RWPE2 (cell line): ENCODE data around the gene NRIP1.

ENCODE experiments used
- ATAC-seq: fragments of 200-7000 bp; cut with Tn5 transposase; 3 replicates; pipeline ENCODE4 v1.9.1; 2021; ENCODE audit warnings: low read depth
- DNase-seq: peaks from one replicate; pipeline ENCODE4 v3.0.0-alpha.2; 2020; ENCODE audit warnings: low spot score
- H3K27ac ChIP-seq: fragments of 450-650 bp; 2 replicates; pipeline ENCODE4 v1.5.1; 2017; ENCODE audit warnings: mild to moderate bottlenecking; ENCODE audit not compliant: poor library complexity, severe bottlenecking
- H3K27me3 ChIP-seq: fragments of 250-450 bp; sonication (Bioruptor Pico); 2 replicates; pipeline ENCODE4 v1.5.1; 2021; ENCODE audit warnings: mild to moderate bottlenecking, moderate library complexity; ENCODE audit not compliant: insufficient read depth, poor library complexity, severe bottlenecking
- H3K36me3 ChIP-seq: fragments of 250-450 bp; sonication (Bioruptor Pico); 2 replicates; pipeline ENCODE4 v1.5.1; 2020; ENCODE audit warnings: low read depth, mild to moderate bottlenecking, moderate library complexity
- H3K4me1 ChIP-seq: fragments of 250-450 bp; sonication (Bioruptor Pico); 2 replicates; pipeline ENCODE4 v1.5.1; 2021; ENCODE audit warnings: mild to moderate bottlenecking, moderate library complexity; ENCODE audit not compliant: insufficient read depth, poor library complexity, severe bottlenecking
- H3K4me3 ChIP-seq: fragments of 250-450 bp; sonication (Bioruptor Pico); 2 replicates; pipeline ENCODE4 v1.5.1; 2021; ENCODE audit warnings: mild to moderate bottlenecking, moderate library complexity; ENCODE audit not compliant: severe bottlenecking
- H3K9me3 ChIP-seq: fragments of 250-450 bp; sonication (Bioruptor Pico); 2 replicates; pipeline ENCODE4 v1.5.1; 2021; ENCODE audit warnings: mild to moderate bottlenecking, moderate library complexity; ENCODE audit not compliant: severe bottlenecking
- TF ChIP-seq, protein P1 (sequence below): fragments of 450-650 bp; IDR thresholded peaks from one replicate; pipeline ENCODE4 v1.5.1; 2017; ENCODE audit warnings: mild to moderate bottlenecking, moderate library complexity; ENCODE audit not compliant: poor library complexity, severe bottlenecking

Gene NRIP1

DNA sequence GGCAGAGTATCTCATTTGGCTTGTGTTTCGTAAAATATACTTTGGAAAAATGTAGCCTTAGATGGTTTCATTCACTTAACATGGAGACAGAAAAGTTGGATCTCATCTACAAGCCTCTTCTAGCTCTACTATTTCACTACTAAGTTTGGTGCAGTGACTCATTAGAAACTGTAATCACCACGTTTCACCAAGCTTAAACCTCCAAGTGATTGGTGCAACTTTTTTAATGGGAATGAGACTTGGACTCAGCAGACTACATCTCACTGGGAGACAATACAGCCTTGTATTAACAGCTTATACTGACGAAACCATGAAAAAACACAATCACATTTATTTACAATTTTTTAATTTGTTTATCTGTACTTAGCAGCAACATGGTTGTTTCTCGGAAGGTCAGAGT is 29.9 kb upstream of the NRIP1 start:
- no peaks in the 10 kb centered on the region for H3K9me3 ChIP-seq
- no peak overlapping the region for H3K27ac ChIP-seq
- H3K4me1 ChIP-seq: no peaks in the 10 kb centered on the region
- TF ChIP-seq, protein P1, sequence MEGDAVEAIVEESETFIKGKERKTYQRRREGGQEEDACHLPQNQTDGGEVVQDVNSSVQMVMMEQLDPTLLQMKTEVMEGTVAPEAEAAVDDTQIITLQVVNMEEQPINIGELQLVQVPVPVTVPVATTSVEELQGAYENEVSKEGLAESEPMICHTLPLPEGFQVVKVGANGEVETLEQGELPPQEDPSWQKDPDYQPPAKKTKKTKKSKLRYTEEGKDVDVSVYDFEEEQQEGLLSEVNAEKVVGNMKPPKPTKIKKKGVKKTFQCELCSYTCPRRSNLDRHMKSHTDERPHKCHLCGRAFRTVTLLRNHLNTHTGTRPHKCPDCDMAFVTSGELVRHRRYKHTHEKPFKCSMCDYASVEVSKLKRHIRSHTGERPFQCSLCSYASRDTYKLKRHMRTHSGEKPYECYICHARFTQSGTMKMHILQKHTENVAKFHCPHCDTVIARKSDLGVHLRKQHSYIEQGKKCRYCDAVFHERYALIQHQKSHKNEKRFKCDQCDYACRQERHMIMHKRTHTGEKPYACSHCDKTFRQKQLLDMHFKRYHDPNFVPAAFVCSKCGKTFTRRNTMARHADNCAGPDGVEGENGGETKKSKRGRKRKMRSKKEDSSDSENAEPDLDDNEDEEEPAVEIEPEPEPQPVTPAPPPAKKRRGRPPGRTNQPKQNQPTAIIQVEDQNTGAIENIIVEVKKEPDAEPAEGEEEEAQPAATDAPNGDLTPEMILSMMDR: no peak
- H3K4me3 ChIP-seq: no peak overlapping the region
- DNase-seq: no peak
- no peak for ATAC-seq
- H3K27me3 ChIP-seq: no peaks in the 10 kb centered on the region
- no peaks in the 10 kb centered on the region for H3K36me3 ChIP-seq

DNA sequence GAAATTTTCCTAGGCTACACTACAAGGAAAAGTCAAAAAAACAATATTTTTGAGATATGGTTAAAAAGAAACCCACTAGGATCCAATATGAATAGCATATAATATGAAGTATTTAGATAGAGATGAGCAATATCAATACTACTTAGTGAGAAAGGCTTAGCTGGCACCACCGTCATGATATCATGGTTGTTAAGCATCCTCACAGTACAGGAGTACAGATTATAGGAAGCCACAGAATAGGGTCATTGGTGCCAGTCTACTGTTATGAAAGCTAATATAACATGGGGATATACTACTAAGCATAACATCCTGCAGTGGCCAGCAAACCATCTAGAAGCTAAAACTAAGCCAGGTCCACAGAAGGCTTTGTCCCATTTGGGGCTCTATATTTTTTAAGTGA is 28.4 kb upstream of the NRIP1 start:
- Histone ChIP-seq H3K9me3 (no peaks in the 10 kb centered on the region), H3K36me3 (no peaks in the 10 kb centered on the region), H3K27ac (no peak overlapping the region), H3K4me3 (no peak overlapping the region), H3K27me3 (no peaks in the 10 kb centered on the region), H3K4me1 (no peaks in the 10 kb centered on the region)
- TF ChIP-seq, protein P1: no peak
- DNase-seq: no peak
- ATAC-seq: no peak

DNA sequence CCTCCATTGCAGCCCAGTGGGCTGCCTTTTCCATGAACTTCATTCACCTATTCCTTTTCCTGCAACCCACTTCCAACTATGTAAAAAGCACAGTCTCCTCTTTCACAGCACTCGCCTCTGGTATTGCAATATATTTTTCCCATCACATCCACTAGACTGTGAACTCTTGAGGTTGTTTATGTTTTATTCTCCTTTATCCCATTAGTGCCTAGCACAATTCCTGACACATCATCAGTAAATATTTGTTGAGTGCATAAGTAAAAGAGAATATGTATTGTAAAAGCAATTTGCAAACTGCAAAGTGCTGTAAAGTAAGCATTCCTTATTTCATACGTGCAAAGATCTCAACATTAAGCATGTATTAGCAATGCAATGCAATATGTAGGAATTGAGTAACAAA is 27.9 kb upstream of the NRIP1 start:
- H3K36me3 ChIP-seq: no peaks in the 10 kb centered on the region
- H3K27ac ChIP-seq: no peak overlapping the region
- TF ChIP-seq, protein P1: no peak
- no peaks in the 10 kb centered on the region for H3K9me3 ChIP-seq
- no peak for ATAC-seq
- no peaks in the 10 kb centered on the region for H3K27me3 ChIP-seq
- DNase-seq: no peak
- no peak overlapping the region for H3K4me3 ChIP-seq
- no peaks in the 10 kb centered on the region for H3K4me1 ChIP-seq

DNA sequence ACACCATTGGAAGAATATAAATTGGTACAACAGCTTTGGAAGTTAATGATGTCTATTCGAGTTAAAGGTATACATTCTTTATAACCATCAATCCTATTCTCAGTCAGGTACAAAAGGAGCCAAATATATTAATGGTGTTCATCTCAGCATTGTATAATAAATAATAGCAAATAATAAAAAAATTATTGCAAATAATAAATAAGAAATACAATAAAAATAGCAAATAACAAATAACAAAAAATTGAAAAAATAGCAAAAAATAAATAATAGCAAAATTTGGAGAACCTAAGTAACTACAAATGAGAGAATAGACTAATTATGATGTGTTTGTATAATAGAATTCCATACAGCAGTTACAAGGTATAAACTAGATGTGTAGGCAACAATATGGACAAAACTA is 25.6 kb upstream of the NRIP1 start:
- no peak for DNase-seq
- H3K4me1 ChIP-seq: no peaks in the 10 kb centered on the region
- no peaks in the 10 kb centered on the region for H3K27me3 ChIP-seq

DNA sequence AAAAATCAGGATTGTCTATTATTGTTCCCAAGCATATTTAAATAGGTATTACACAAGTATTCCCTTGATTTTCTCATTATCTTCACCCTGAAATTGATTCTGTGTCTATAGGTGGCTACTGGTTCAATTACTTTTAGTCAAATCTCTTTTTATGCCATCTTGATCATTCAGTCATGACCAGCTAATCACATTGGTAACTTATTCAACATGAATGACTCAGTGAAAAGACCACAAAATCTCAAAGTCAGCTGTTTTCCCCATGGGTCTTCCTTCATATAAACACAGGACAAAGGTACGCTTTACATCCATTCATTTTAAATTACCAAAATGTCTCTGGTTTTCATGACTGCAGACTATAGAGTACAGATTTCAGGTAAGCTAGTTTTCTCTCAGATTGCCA is 23.7 kb upstream of the NRIP1 start:
- H3K9me3 ChIP-seq: no peaks in the 10 kb centered on the region
- no peaks in the 10 kb centered on the region for H3K27me3 ChIP-seq
- no peak for ATAC-seq
- H3K4me3 ChIP-seq: no peak overlapping the region
- no peaks in the 10 kb centered on the region for H3K4me1 ChIP-seq
- TF ChIP-seq, protein P1: no peak
- H3K27ac ChIP-seq: no peak overlapping the region
- H3K36me3 ChIP-seq: no peaks in the 10 kb centered on the region
- DNase-seq: no peak

More for the DNA sequence above, 25.6 kb upstream of the NRIP1 start:
- no peak overlapping the region for H3K27ac ChIP-seq
- TF ChIP-seq, protein P1: no peak
- no peak overlapping the region for H3K4me3 ChIP-seq
- no peak for ATAC-seq
- no peaks in the 10 kb centered on the region for H3K9me3 ChIP-seq
- H3K36me3 ChIP-seq: no peaks in the 10 kb centered on the region
